Esophagus squamous epithelium (tissue), 4 donors: ENCODE results near the gene IFT74.

Experiments
- CTCF ChIP-seq, 6 experiments: fragments of 450-650 bp in 4 of 6; fragments of 200-600 bp in 2 of 6; sonication (generic) in 2 of 6; IDR thresholded peaks; one replicate each; pipeline ENCODE4 v1.5.1; 2016 to 2019; ENCODE audit warnings: antibody characterized with exemption in 6 of 6, mild to moderate bottlenecking in 4 of 6, moderate library complexity in 4 of 6
- POLR2A ChIP-seq, 4 donors: fragments of 450-650 bp; IDR thresholded peaks; one replicate each; pipeline ENCODE4 v1.6.1; 2017; ENCODE audit warnings: antibody characterized with exemption in 4 of 4, mild to moderate bottlenecking in 4 of 4, moderate library complexity in 3 of 4

- TF ChIP-seq POLR2A (IDR thresholded peaks at IDR 0.05) (peak in 3 of 4 donors; percentile 20 to 55 (median 53)), CTCF (IDR thresholded peaks at IDR 0.05) (no peak)
Observed at GRCh38 chr9:26955921-26956859, at the start of gene IFT74.
